Measurements from ENCODE around the gene GEMIN4. TPM values are rescaled to one million over a fixed set of nuclear protein-coding genes. Genes with fewer than 3 reads are reported as not detected.

Gene GEMIN4
- total and polyA plus RNA-seq, 2 donors (not counting 1 experiment from before 2014, with no cell fraction given): 7.4 to 9.3 TPM

- no peak for TF ChIP-seq EZH2 (IDR thresholded peaks at IDR 0.05; ENCODE audit: low read length, missing control alignments)
- TF ChIP-seq, protein P1, sequence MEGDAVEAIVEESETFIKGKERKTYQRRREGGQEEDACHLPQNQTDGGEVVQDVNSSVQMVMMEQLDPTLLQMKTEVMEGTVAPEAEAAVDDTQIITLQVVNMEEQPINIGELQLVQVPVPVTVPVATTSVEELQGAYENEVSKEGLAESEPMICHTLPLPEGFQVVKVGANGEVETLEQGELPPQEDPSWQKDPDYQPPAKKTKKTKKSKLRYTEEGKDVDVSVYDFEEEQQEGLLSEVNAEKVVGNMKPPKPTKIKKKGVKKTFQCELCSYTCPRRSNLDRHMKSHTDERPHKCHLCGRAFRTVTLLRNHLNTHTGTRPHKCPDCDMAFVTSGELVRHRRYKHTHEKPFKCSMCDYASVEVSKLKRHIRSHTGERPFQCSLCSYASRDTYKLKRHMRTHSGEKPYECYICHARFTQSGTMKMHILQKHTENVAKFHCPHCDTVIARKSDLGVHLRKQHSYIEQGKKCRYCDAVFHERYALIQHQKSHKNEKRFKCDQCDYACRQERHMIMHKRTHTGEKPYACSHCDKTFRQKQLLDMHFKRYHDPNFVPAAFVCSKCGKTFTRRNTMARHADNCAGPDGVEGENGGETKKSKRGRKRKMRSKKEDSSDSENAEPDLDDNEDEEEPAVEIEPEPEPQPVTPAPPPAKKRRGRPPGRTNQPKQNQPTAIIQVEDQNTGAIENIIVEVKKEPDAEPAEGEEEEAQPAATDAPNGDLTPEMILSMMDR (conservative IDR thresholded peaks at IDR 0.05 in 1 of 2, IDR thresholded peaks at IDR 0.05 in 1 of 2; ENCODE audit: low read depth in 1 of 2, low read length in 2 of 2): no peak
- Histone ChIP-seq H3K36me3 (ENCODE audit: control insufficient read depth, insufficient read depth, low read length) (peaks cover 34% of the 10 kb centered on the region), H3K79me2 (ENCODE audit: control insufficient read depth, insufficient read depth, low read length) (peaks cover 32% of the 10 kb centered on the region)
Measured at GRCh38 chr17:746783-747629, 5.1 kb downstream of the GEMIN4 start.

DNA sequence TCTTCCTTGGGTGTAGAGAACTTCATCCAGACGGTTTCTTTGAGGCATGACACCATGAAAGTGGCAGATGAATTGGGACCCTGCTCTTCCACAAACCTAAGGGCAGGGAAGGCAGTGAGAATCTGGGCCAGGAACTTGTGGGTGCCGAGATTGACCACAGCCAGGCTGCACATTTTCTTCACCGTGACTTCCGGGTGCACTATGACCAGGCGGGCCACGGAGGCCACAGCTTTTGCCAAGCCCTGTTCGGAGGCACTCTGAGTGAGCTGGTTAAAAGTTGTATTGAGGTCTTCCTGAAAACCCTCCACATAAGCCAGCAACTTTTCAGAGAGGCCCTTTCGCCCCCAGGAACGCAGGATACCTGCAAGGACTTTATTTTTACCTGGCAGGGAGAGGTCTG is 5.9 kb downstream of the GEMIN4 start:
- H3K9ac ChIP-seq (ENCODE audit: insufficient read depth, low read length): no peak overlapping the region
- TF ChIP-seq, protein P1 (conservative IDR thresholded peaks at IDR 0.05 in 1 of 2, IDR thresholded peaks at IDR 0.05 in 1 of 2; ENCODE audit: low read depth in 1 of 2, low read length in 2 of 2): no peak
- TF ChIP-seq EZH2 (IDR thresholded peaks at IDR 0.05; ENCODE audit: low read length, missing control alignments): no peak
- H3K27ac ChIP-seq (ENCODE audit: insufficient read depth, low read length): no peak overlapping the region
- H2AFZ ChIP-seq (ENCODE audit: low read length): no peak overlapping the region
- H3K79me2 ChIP-seq (ENCODE audit: control insufficient read depth, insufficient read depth, low read length): peaks cover 27% of the 10 kb centered on the region
- H3K4me3 ChIP-seq (replicated peaks in 1 of 4; ENCODE audit: control extremely low read depth in 1 of 4, insufficient read depth in 1 of 4, low read depth in 3 of 4, low read length in 4 of 4): no peak overlapping the region
- DNase-seq (ENCODE audit: low read depth in 2 of 2): no peak
- peaks cover 38% of the 10 kb centered on the region for H3K36me3 ChIP-seq (ENCODE audit: control insufficient read depth, insufficient read depth, low read length)
- no peaks in the 10 kb centered on the region for H3K27me3 ChIP-seq (ENCODE audit: control insufficient read depth, insufficient read depth, low read length)
- H4K20me1 ChIP-seq (ENCODE audit: control insufficient read depth, extremely low read depth, insufficient read depth, low read length): no peaks in the 10 kb centered on the region
- no peak overlapping the region for H3K4me2 ChIP-seq (ENCODE audit: extremely low read depth, insufficient read depth, low read length)
- H3K4me1 ChIP-seq (ENCODE audit: control insufficient read depth, extremely low read depth, insufficient read depth, low read length): peaks cover 4% of the 10 kb centered on the region
- no peaks in the 10 kb centered on the region for H3K9me3 ChIP-seq (ENCODE audit: control insufficient read depth, insufficient read depth, low read depth, low read length)

More at GRCh38 chr17:746783-747629, 5.1 kb downstream of the GEMIN4 start:
- H3K9me3 ChIP-seq (ENCODE audit: control insufficient read depth, insufficient read depth, low read depth, low read length): no peaks in the 10 kb centered on the region
- no peak overlapping the region for H3K27ac ChIP-seq (ENCODE audit: insufficient read depth, low read length)
- H3K27me3 ChIP-seq (ENCODE audit: control insufficient read depth, insufficient read depth, low read length): no peaks in the 10 kb centered on the region
- DNase-seq (ENCODE audit: low read depth in 2 of 2): no peak
- no peaks in the 10 kb centered on the region for H4K20me1 ChIP-seq (ENCODE audit: control insufficient read depth, extremely low read depth, insufficient read depth, low read length)
- no peak overlapping the region for H3K4me2 ChIP-seq (ENCODE audit: extremely low read depth, insufficient read depth, low read length)
- no peak overlapping the region for H2AFZ ChIP-seq (ENCODE audit: low read length)
- H3K9ac ChIP-seq (ENCODE audit: insufficient read depth, low read length): no peak overlapping the region
- no peak overlapping the region for H3K4me3 ChIP-seq (replicated peaks in 1 of 4; ENCODE audit: control extremely low read depth in 1 of 4, insufficient read depth in 1 of 4, low read depth in 3 of 4, low read length in 4 of 4)
- peaks cover 4% of the 10 kb centered on the region for H3K4me1 ChIP-seq (ENCODE audit: control insufficient read depth, extremely low read depth, insufficient read depth, low read length)

GRCh38 chr17:745406-745805 is 6.7 kb downstream of the GEMIN4 start:
- Histone ChIP-seq H3K4me2 (ENCODE audit: extremely low read depth, insufficient read depth, low read length) (no peak overlapping the region), H3K36me3 (ENCODE audit: control insufficient read depth, insufficient read depth, low read length) (peaks cover 40% of the 10 kb centered on the region), H4K20me1 (ENCODE audit: control insufficient read depth, extremely low read depth, insufficient read depth, low read length) (no peaks in the 10 kb centered on the region), H3K9ac (ENCODE audit: insufficient read depth, low read length) (no peak overlapping the region), H2AFZ (ENCODE audit: low read length) (no peak overlapping the region), H3K4me3 (replicated peaks in 1 of 4; ENCODE audit: control extremely low read depth in 1 of 4, insufficient read depth in 1 of 4, low read depth in 3 of 4, low read length in 4 of 4) (no peak overlapping the region), H3K4me1 (ENCODE audit: control insufficient read depth, extremely low read depth, insufficient read depth, low read length) (no peaks in the 10 kb centered on the region), H3K9me3 (ENCODE audit: control insufficient read depth, insufficient read depth, low read depth, low read length) (no peaks in the 10 kb centered on the region), H3K27ac (ENCODE audit: insufficient read depth, low read length) (no peak overlapping the region), H3K27me3 (ENCODE audit: control insufficient read depth, insufficient read depth, low read length) (no peaks in the 10 kb centered on the region), H3K79me2 (ENCODE audit: control insufficient read depth, insufficient read depth, low read length) (peaks cover 19% of the 10 kb centered on the region)
- TF ChIP-seq EZH2 (IDR thresholded peaks at IDR 0.05; ENCODE audit: low read length, missing control alignments): no peak
- TF ChIP-seq, protein P1 (conservative IDR thresholded peaks at IDR 0.05 in 1 of 2, IDR thresholded peaks at IDR 0.05 in 1 of 2; ENCODE audit: low read depth in 1 of 2, low read length in 2 of 2): no peak
- no peak for DNase-seq (ENCODE audit: low read depth in 2 of 2)
